IMR-90 (cell line): ENCODE results near the gene WWC1. TPM values are rescaled to one million over a fixed set of nuclear protein-coding genes. Genes with fewer than 3 reads are reported as not detected.

ENCODE experiments used
- ATAC-seq: fragments of 200-7000 bp; cut with Tn5 transposase; 2 replicates; pipeline ENCODE4 v1.9.1; 2020; ENCODE audit warnings: low read depth, mild to moderate bottlenecking, moderate library complexity
- BruUV-seq: library from RNA; stranded (reverse); fragments of 400-500 nt; replicated peaks from 2 replicates; lab custom pipeline; 2021; lab: Mats Ljungman, UMichigan
- CTCF ChIA-PET: fragments of 300-600 bp; formaldehyde crosslinking; extraction: SDS; loops from one replicate; lab custom pipeline; 2021; ENCODE audit warnings: antibody characterized with exemption; lab: Yijun Ruan, JAX
- POLR2A ChIA-PET: fragments of 300-600 bp; sonication (Branson Sonifier 250); formaldehyde crosslinking; loops from one replicate; lab custom pipeline; 2022; ENCODE audit warnings: antibody characterized with exemption; ENCODE audit not compliant: unreplicated experiment; lab: Charles Lee
- DNase-seq: peaks from one replicate; pipeline ENCODE4 v3.0.0; 2013
- H2AFZ ChIP-seq: replicated peaks from 2 replicates; pipeline ENCODE3; 2013; ENCODE audit warnings: low read length, mild to moderate bottlenecking; ENCODE audit not compliant: poor library complexity
- H2AK5ac ChIP-seq: 2 replicates; pipeline ENCODE4 v1.6.1; 2013; ENCODE audit warnings: low read depth, low read length, inconsistent platforms
- H2AK9ac ChIP-seq: replicated peaks from 2 replicates; pipeline ENCODE3; 2013; ENCODE audit warnings: mild to moderate bottlenecking, low read depth, low read length, moderate library complexity; ENCODE audit not compliant: poor library complexity
- H2BK120ac ChIP-seq: 2 replicates; pipeline ENCODE4 v1.6.1; 2013; ENCODE audit warnings: low read depth, low read length, inconsistent platforms
- H2BK15ac ChIP-seq: 3 replicates; pipeline ENCODE4 v1.6.1; 2013; ENCODE audit warnings: low read depth, low read length, inconsistent platforms
- H2BK20ac ChIP-seq: 2 replicates; pipeline ENCODE4 v1.6.1; 2013; ENCODE audit warnings: low read depth, mild to moderate bottlenecking, inconsistent platforms, low read length, moderate library complexity
- H2BK5ac ChIP-seq: 2 replicates; pipeline ENCODE4 v1.6.1; 2013; ENCODE audit warnings: mild to moderate bottlenecking, low read depth, low read length, inconsistent platforms; ENCODE audit not compliant: poor library complexity, severe bottlenecking
- H3K14ac ChIP-seq: replicated peaks from 2 replicates; pipeline ENCODE4 v1.6.1; 2013; ENCODE audit warnings: low read depth, low read length, inconsistent platforms
- H3K18ac ChIP-seq: 2 replicates; pipeline ENCODE4 v1.6.1; 2013; ENCODE audit warnings: low read depth, low read length, control low read depth
- H3K23ac ChIP-seq: 2 replicates; pipeline ENCODE4 v1.6.1; 2013; ENCODE audit warnings: low read depth, low read length, inconsistent platforms
- H3K27ac ChIP-seq: 2 replicates; pipeline ENCODE4 v1.5.1; 2013; ENCODE audit warnings: mild to moderate bottlenecking, control low read depth, low read length; ENCODE audit not compliant: insufficient read depth
- H3K27me3 ChIP-seq: 2 replicates; pipeline ENCODE4 v1.6.1; 2013; ENCODE audit warnings: low read length; ENCODE audit not compliant: control insufficient read depth, insufficient read depth
- H3K36me3 ChIP-seq: 2 replicates; pipeline ENCODE4 v1.6.1; 2013; ENCODE audit warnings: low read length, mixed read lengths; ENCODE audit not compliant: control insufficient read depth, insufficient read depth
- H3K4ac ChIP-seq: 2 replicates; pipeline ENCODE4 v1.6.1; 2013; ENCODE audit warnings: low read depth, low read length, inconsistent platforms
- H3K4me1 ChIP-seq: 2 replicates; pipeline ENCODE4 v1.6.1; 2013; ENCODE audit warnings: low read length, mixed read lengths; ENCODE audit not compliant: control insufficient read depth, insufficient read depth
- H3K4me2 ChIP-seq: 2 replicates; pipeline ENCODE4 v1.6.1; 2013; ENCODE audit warnings: low read depth, mild to moderate bottlenecking, control low read depth, low read length, moderate library complexity
- H3K4me3 ChIP-seq: 2 replicates; pipeline ENCODE4 v1.5.1; 2013; ENCODE audit warnings: low read depth, mild to moderate bottlenecking, control low read depth, low read length, moderate library complexity; ENCODE audit not compliant: insufficient read depth
- H3K56ac ChIP-seq: 2 replicates; pipeline ENCODE4 v1.6.1; 2013; ENCODE audit warnings: low read length, inconsistent platforms; ENCODE audit not compliant: insufficient read depth; ENCODE audit errors: extremely low read depth
- H3K79me1 ChIP-seq, 2 experiments: 2 replicates each; pipeline ENCODE4 v1.6.1; 2013; ENCODE audit warnings: low read length in 2 of 2, inconsistent platforms in 1 of 2, low read depth in 1 of 2
- H3K9ac ChIP-seq: 2 replicates; pipeline ENCODE4 v1.6.1; 2013; ENCODE audit warnings: low read depth, low read length, control low read depth
- H3K9me1 ChIP-seq: 2 replicates; pipeline ENCODE4 v1.6.1; 2013; ENCODE audit warnings: low read length, inconsistent platforms; ENCODE audit not compliant: insufficient read depth
- H3K9me3 ChIP-seq: 2 replicates; pipeline ENCODE4 v1.6.1; 2013; ENCODE audit warnings: low read length; ENCODE audit not compliant: control insufficient read depth, insufficient read depth
- H4K20me1 ChIP-seq: 2 replicates; pipeline ENCODE4 v1.6.1; 2013; ENCODE audit warnings: low read length, inconsistent platforms; ENCODE audit not compliant: insufficient read depth
- H4K5ac ChIP-seq: 2 replicates; pipeline ENCODE4 v1.6.1; 2013; ENCODE audit warnings: mild to moderate bottlenecking, low read depth, low read length, control low read depth
- H4K8ac ChIP-seq, 2 experiments: 2 replicates each; pipeline ENCODE4 v1.6.1; 2013; ENCODE audit warnings: low read depth in 2 of 2, low read length in 2 of 2, control low read depth in 1 of 2, inconsistent platforms in 1 of 2
- H4K91ac ChIP-seq: 2 replicates; pipeline ENCODE4 v1.6.1; 2013; ENCODE audit warnings: low read depth, low read length, inconsistent platforms; ENCODE audit not compliant: insufficient read depth
- BHLHE40 ChIP-seq: fragments of 150-350 bp; IDR thresholded peaks from 2 replicates; pipeline ENCODE4 v1.6.1; 2016; ENCODE audit warnings: mild to moderate bottlenecking, low read depth, low read length
- CEBPB ChIP-seq: IDR thresholded peaks from 2 replicates; pipeline ENCODE4 v1.6.1; 2012; ENCODE audit warnings: low read depth, low read length, improper control_type of control experiment
- CHD1 ChIP-seq: IDR thresholded peaks from 2 replicates; pipeline ENCODE4 v1.6.1; 2012; ENCODE audit warnings: low read depth, low read length, improper control_type of control experiment
- MAFK ChIP-seq: IDR thresholded peaks from 2 replicates; pipeline ENCODE4 v1.6.1; 2012; ENCODE audit warnings: low read depth, low read length, improper control_type of control experiment
- MAZ ChIP-seq: IDR thresholded peaks from 2 replicates; pipeline ENCODE4 v1.6.1; 2012; ENCODE audit warnings: low read depth, mild to moderate bottlenecking, low read length, improper control_type of control experiment, moderate library complexity, borderline replicate concordance
- NFE2L2 ChIP-seq: fragments of 150-350 bp; IDR thresholded peaks from 2 replicates; pipeline ENCODE4 v1.6.1; 2016; ENCODE audit warnings: low read depth, mild to moderate bottlenecking, low read length
- RCOR1 ChIP-seq: IDR thresholded peaks from 2 replicates; pipeline ENCODE4 v1.6.1; 2012; ENCODE audit warnings: mild to moderate bottlenecking, low read length, improper control_type of control experiment; ENCODE audit not compliant: insufficient replicate concordance
- RFX5 ChIP-seq: IDR thresholded peaks from 2 replicates; pipeline ENCODE4 v1.8.0; 2012; ENCODE audit warnings: low read depth, mild to moderate bottlenecking, low read length, moderate library complexity
- WGBS, 2 experiments: methylation state at CpG; one replicate each; pipeline versions ENCODE4 v1.1.5 to v1.1.7; 2013; ENCODE audit warnings: missing lambda C conversion rate in 2 of 2; ENCODE audit not compliant: insufficient read length in 1 of 2; ENCODE audit errors: extremely low coverage in 2 of 2; 5-methylcytosine and 5-hydroxymethylcytosine counted together
- dilution Hi-C: fragments of 300-500 bp; cut with HindIII; formaldehyde crosslinking; loops from one replicate; pipeline ENCODE4 v1.14.3; 2018; ENCODE audit warnings: low sequenced_read_pairs; ENCODE audit not compliant: unreplicated experiment
- in situ Hi-C: fragments of 300-500 bp; cut with MboI; formaldehyde crosslinking; loops from 3 replicates; pipeline ENCODE4 v1.14.3; 2019; ENCODE audit warnings: low sequenced_read_pairs, inconsistent platforms, mixed read lengths
- intact Hi-C: fragments of 100-400 bp; cut with micrococcal nuclease; formaldehyde crosslinking; loops from 2 replicates; pipeline ENCODE4 v1.10.0; 2022
- polyA plus RNA-seq, 3 experiments: library from polyadenylated mRNA; depleted of rRNA; stranded (reverse); fragments of >200 nt; gene quantifications; 2 replicates each; pipeline ENCODE4 v1.2.3, GENCODE V29; 2012; ENCODE audit warnings: low replicate concordance in 1 of 3
- total RNA-seq: library from RNA; depleted of rRNA; stranded (reverse); fragments of >200 nt; gene quantifications from 2 replicates; pipeline ENCODE4 v1.2.3, GENCODE V29; 2012
- TF ChIP-seq, protein P1 (sequence below): fragments of 150-350 bp; IDR thresholded peaks from 2 replicates; pipeline ENCODE4 v1.6.1; 2016; ENCODE audit warnings: low read depth, mild to moderate bottlenecking, low read length, moderate library complexity, borderline replicate concordance

WWC1 gene
- total and polyA plus RNA-seq, 2 of the 4 experiments (the other 2 are of a cell fraction): 9.1 to 10.3 TPM

DNA sequence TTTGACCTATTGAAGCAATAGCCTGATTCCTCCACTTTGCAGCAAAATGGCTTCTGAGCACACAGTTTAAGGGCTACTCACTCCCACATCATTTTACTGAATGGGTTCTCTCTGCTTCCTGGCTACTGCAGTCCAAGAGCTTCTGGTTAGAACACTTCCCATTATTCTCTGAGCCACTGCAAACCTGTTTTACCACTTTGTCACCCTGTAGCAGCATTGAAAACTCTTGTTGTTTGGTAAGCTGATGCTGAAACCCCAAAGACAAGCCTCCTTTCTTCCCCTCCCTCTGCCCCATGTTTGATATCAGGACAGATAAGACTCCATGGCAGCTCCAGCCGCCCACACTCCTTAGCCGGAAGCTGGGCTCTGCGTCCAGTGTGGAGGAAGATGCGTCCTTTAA is 110.4 kb downstream of the WWC1 start:
- Histone ChIP-seq H3K27ac (no peak overlapping the region), H2BK20ac (no peak overlapping the region), H3K27me3 (no peaks in the 10 kb centered on the region), H3K9me3 (no peaks in the 10 kb centered on the region), H2BK15ac (no peak overlapping the region), H3K9me1 (peaks cover 3% of the 10 kb centered on the region; the same call in 1 of the 2 replicates), H3K4me2 (no peak overlapping the region), H4K5ac (no peak overlapping the region), H4K20me1 (peaks cover 3% of the 10 kb centered on the region; the same call in 1 of the 2 replicates), H3K14ac (no peak overlapping the region), H3K36me3 (peaks cover 11% of the 10 kb centered on the region), H4K8ac (no peak overlapping the region), H3K4me3 (no peak overlapping the region), H2AK9ac (peak overlapping the region; percentile 79), H3K18ac (no peak overlapping the region), H3K79me1 (no peaks in the 10 kb centered on the region), H3K4ac (no peak overlapping the region), H3K56ac (no peak overlapping the region), H2BK120ac (no peak overlapping the region), H2BK5ac (no peak overlapping the region), H4K91ac (no peak overlapping the region), H3K23ac (no peak overlapping the region), H3K9ac (no peak overlapping the region), H2AFZ (peak overlapping the region; percentile 59), H3K4me1 (peaks cover 7% of the 10 kb centered on the region), H2AK5ac (peak overlapping the region; percentile 5; the same call in 1 of the 2 replicates)
- POLR2A ChIA-PET: no interaction called here
- no TSS peak for BruUV-seq
- dilution Hi-C loops: no loop called here
- ATAC-seq: no peak
- intact Hi-C loops: loop anchor here (2.0 kb wide), 1 partner anchor 21 kb away; no protein-coding TSS in a partner anchor
- CTCF ChIA-PET: interaction anchor here (0.6 kb wide), 1 partner anchor 11 kb away, joined by 3 read pairs; no protein-coding TSS in a partner anchor
- no peak for DNase-seq
- in situ Hi-C loops: no loop called here
- no CpG with 5 or more reads among the region's 4 CpGs for WGBS, 2 experiments
- no peak for TF ChIP-seq NFE2L2
- TF ChIP-seq CHD1: no peak
- TF ChIP-seq MAZ: no peak
- TF ChIP-seq MAFK: no peak
- TF ChIP-seq, protein P1, sequence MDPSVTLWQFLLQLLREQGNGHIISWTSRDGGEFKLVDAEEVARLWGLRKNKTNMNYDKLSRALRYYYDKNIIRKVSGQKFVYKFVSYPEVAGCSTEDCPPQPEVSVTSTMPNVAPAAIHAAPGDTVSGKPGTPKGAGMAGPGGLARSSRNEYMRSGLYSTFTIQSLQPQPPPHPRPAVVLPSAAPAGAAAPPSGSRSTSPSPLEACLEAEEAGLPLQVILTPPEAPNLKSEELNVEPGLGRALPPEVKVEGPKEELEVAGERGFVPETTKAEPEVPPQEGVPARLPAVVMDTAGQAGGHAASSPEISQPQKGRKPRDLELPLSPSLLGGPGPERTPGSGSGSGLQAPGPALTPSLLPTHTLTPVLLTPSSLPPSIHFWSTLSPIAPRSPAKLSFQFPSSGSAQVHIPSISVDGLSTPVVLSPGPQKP: no peak
- no peak for TF ChIP-seq RCOR1
- TF ChIP-seq CEBPB: no peak
- TF ChIP-seq RFX5: no peak
- TF ChIP-seq BHLHE40: no peak
